OCI-LY3 (cell line): ENCODE measurements around the gene SDK2.
"Not testable (repeated sequence)": the region's sequence is repeated elsewhere in the genome, so short reads cannot be mapped to it uniquely, and the experiment has no call there.

ENCODE experiments used
- EZH2phosphoT487 ChIP-seq: fragments of 200-600 bp; shearing (Covaris generic); IDR thresholded peaks from 2 replicates; pipeline ENCODE4 v1.6.1; 2018; ENCODE audit warnings: antibody characterized with exemption, mixed run types, low read depth
- TF ChIP-seq, protein P1 (sequence below): fragments of 200-600, 300-600 bp; sonication (generic); IDR thresholded peaks from 2 replicates; pipeline ENCODE4 v1.5.1; 2014; ENCODE audit warnings: antibody characterized with exemption, low read length, low read depth

DNA sequence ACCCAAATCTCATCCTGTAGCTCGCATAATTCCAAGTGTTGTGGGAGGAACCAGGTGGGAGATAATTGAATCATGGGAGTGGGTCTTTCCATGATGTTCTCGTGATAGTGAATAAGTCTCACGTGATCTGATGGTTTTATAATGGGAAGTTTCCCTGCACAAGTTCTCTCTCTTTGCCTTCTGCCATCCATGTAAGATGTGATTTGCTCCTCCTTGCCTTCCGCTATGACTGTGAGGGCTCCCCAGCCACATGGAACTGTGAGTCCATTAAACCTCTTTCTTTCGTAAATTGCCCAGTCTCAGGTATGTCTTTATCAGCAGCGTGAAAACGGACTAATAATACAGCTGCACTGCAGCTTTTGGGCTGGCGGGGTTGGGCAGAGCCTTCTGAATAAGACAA, 171.5 kb downstream of the SDK2 start:
- TF ChIP-seq, protein P1, sequence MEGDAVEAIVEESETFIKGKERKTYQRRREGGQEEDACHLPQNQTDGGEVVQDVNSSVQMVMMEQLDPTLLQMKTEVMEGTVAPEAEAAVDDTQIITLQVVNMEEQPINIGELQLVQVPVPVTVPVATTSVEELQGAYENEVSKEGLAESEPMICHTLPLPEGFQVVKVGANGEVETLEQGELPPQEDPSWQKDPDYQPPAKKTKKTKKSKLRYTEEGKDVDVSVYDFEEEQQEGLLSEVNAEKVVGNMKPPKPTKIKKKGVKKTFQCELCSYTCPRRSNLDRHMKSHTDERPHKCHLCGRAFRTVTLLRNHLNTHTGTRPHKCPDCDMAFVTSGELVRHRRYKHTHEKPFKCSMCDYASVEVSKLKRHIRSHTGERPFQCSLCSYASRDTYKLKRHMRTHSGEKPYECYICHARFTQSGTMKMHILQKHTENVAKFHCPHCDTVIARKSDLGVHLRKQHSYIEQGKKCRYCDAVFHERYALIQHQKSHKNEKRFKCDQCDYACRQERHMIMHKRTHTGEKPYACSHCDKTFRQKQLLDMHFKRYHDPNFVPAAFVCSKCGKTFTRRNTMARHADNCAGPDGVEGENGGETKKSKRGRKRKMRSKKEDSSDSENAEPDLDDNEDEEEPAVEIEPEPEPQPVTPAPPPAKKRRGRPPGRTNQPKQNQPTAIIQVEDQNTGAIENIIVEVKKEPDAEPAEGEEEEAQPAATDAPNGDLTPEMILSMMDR, result not testable (repeated sequence)
- TF ChIP-seq EZH2phosphoT487, result not testable (repeated sequence)
